Ishikawa (cell line): ENCODE data around the gene NACAD.

ENCODE experiments used
- CEBPB ChIP-seq: IDR thresholded peaks from 2 replicates; pipeline ENCODE4 v1.6.1; 2012
- CREB1 ChIP-seq: IDR thresholded peaks from 2 replicates; pipeline ENCODE4 v1.6.1; 2012; ENCODE audit warnings: low read depth
- EGR1 ChIP-seq: IDR thresholded peaks from 2 replicates; pipeline ENCODE4 v1.6.1; 2012
- EP300 ChIP-seq: IDR thresholded peaks from 2 replicates; pipeline ENCODE4 v1.6.1; 2012; ENCODE audit warnings: borderline replicate concordance
- NFIC ChIP-seq: IDR thresholded peaks from 2 replicates; pipeline ENCODE4 v1.6.1; 2012
- RAD21 ChIP-seq: IDR thresholded peaks from 2 replicates; pipeline ENCODE4 v1.6.1; 2012; ENCODE audit warnings: low read depth
- TAF1 ChIP-seq: IDR thresholded peaks from 2 replicates; pipeline ENCODE4 v1.6.1; 2012; ENCODE audit warnings: low read depth, mild to moderate bottlenecking
- TEAD4 ChIP-seq: IDR thresholded peaks from 2 replicates; pipeline ENCODE4 v1.6.1; 2012
- YY1 ChIP-seq: IDR thresholded peaks from 2 replicates; pipeline ENCODE4 v1.6.1; 2012; ENCODE audit warnings: low read depth
- ZBTB7A ChIP-seq: IDR thresholded peaks from 2 replicates; pipeline ENCODE4 v1.6.1; 2012; ENCODE audit warnings: low read depth
- TF ChIP-seq, protein P1 (sequence below): IDR thresholded peaks from 2 replicates; pipeline ENCODE4 v1.6.1; 2012
- TF ChIP-seq, protein P2 (sequence below): IDR thresholded peaks from 2 replicates; pipeline ENCODE4 v1.6.1; 2012; ENCODE audit warnings: low read depth, mild to moderate bottlenecking
- TF ChIP-seq, protein P3 (sequence below): IDR thresholded peaks from 2 replicates; pipeline ENCODE4 v1.6.1; 2012

GRCh38 chr7:45112648-45113047 lies 23.9 kb upstream of the NACAD start:
- TF ChIP-seq TAF1 = no peak
- TF ChIP-seq EGR1 = no peak
- TF ChIP-seq, protein P1, sequence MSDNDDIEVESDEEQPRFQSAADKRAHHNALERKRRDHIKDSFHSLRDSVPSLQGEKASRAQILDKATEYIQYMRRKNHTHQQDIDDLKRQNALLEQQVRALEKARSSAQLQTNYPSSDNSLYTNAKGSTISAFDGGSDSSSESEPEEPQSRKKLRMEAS = no peak
- TF ChIP-seq EP300 = no peak
- TF ChIP-seq CREB1 = no peak
- TF ChIP-seq, protein P2, sequence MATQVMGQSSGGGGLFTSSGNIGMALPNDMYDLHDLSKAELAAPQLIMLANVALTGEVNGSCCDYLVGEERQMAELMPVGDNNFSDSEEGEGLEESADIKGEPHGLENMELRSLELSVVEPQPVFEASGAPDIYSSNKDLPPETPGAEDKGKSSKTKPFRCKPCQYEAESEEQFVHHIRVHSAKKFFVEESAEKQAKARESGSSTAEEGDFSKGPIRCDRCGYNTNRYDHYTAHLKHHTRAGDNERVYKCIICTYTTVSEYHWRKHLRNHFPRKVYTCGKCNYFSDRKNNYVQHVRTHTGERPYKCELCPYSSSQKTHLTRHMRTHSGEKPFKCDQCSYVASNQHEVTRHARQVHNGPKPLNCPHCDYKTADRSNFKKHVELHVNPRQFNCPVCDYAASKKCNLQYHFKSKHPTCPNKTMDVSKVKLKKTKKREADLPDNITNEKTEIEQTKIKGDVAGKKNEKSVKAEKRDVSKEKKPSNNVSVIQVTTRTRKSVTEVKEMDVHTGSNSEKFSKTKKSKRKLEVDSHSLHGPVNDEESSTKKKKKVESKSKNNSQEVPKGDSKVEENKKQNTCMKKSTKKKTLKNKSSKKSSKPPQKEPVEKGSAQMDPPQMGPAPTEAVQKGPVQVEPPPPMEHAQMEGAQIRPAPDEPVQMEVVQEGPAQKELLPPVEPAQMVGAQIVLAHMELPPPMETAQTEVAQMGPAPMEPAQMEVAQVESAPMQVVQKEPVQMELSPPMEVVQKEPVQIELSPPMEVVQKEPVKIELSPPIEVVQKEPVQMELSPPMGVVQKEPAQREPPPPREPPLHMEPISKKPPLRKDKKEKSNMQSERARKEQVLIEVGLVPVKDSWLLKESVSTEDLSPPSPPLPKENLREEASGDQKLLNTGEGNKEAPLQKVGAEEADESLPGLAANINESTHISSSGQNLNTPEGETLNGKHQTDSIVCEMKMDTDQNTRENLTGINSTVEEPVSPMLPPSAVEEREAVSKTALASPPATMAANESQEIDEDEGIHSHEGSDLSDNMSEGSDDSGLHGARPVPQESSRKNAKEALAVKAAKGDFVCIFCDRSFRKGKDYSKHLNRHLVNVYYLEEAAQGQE = no peak
- TF ChIP-seq, protein P3, sequence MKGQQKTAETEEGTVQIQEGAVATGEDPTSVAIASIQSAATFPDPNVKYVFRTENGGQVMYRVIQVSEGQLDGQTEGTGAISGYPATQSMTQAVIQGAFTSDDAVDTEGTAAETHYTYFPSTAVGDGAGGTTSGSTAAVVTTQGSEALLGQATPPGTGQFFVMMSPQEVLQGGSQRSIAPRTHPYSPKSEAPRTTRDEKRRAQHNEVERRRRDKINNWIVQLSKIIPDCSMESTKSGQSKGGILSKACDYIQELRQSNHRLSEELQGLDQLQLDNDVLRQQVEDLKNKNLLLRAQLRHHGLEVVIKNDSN = no peak
- TF ChIP-seq ZBTB7A = no peak
- no peak for TF ChIP-seq RAD21
- TF ChIP-seq NFIC = no peak
- no peak for TF ChIP-seq YY1
- no peak for TF ChIP-seq CEBPB
- TF ChIP-seq TEAD4 = no peak
